HG02840 (cell line): ENCODE data around the gene NACC1.

Experiments used
- ATAC-seq: cut with Tn5 transposase; IDR thresholded peaks from one replicate; pipeline ENCODE4 v1.9.1; 2021; ENCODE audit warnings: mild to moderate bottlenecking, moderate library complexity, moderate number of reproducible peaks; ENCODE audit not compliant: unreplicated experiment, low FRiP score

Gene NACC1

DNA sequence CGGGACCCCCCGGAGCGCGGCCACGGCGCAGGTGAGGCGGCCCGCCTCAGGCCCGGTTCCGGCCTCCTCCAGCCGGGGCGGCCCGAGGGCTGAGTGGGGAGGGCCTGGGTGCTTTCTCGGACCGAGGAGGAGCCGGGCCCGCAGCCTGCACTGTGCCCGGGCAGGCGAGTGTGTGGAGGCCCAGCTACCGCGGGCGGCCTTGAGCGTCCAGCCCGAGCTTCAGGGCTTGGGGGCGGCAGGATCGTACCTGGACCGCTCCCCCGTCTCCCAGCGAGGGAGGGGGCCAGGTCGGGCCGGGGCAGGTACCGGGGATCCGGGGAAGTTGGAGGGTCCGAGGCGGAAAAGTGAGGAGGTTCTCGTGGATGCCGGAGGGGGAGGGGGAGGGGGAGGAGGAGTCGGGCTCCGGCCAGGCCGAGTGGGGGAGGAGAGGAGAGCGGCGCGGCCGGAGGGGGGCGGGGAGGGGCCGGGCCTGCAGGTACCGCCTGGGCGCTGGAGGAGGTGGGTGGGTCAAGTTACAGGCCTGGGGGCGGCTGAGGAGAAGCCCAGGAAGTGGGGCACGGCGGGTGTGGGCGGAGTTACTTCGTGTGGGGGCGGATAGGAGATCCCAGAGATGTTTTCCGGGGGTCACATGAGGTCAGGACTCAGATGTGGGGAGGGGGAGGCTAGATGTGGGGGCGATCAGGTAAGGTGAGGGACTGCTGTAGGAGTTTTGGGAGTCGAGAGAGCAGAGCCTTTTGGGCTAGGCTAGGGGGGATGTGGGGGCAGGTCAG, 545 bp downstream of the NACC1 start:
- ATAC-seq: no peak

DNA sequence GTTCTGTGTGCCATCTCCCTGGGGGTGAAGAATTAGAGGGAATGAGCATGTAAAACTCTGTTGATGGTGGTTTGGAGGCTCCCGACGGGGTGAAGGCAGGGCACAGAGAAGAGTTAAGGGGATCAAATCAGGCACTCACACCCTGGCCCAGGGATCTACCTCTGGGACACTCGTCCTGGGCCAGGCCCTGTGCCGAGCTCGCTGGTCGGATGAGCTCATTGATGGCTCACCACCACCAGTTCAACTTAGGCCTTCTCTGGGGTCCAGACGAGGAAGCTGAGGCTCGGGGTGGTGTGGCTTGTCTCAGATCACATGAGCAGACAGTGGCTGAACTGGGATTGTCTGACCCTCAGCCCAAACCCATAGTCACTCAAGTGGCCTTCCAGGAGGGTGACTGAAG, 1.6 kb downstream of the NACC1 start:
- ATAC-seq: no peak

DNA sequence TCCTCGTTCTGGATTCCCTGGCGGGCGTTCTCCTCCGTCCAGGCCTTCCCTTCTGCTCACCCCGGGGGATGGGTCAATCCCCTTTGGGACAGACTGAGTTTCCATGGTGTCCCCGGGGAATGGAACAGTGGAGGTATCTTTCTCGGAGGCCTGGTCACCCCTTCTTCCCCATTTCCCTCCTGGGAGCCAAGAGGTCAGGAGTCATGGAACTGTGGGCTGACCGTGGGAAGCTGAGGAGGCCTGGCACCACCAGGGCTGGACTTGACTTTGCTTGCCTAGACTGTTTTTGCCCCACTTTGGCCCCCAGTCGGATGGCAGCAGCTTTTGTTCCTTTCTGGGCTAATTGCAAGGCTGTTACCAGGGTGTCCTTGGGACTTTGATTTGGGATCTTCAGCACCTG, 2.0 kb downstream of the NACC1 start:
- no peak for ATAC-seq

DNA sequence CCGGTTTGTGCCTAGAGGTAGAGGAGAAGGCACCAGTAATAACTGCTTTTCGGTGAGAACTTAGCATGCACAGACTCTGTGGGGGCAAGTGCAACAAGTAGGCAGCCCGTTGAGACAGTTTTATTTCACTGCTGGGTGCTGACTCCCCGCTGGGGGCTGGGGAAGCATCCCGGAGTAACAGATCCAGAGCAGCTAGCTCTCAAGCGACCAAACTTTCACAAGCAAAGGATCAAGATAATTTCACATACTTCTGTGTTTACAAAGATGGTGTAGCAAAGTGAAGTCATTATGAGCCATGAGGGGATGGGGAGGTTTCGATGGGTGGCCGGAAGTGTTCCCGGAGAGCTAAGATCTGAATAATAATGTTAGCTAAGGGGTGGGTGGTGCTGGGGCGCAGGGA, 2.8 kb downstream of the NACC1 start:
- ATAC-seq: no peak

DNA sequence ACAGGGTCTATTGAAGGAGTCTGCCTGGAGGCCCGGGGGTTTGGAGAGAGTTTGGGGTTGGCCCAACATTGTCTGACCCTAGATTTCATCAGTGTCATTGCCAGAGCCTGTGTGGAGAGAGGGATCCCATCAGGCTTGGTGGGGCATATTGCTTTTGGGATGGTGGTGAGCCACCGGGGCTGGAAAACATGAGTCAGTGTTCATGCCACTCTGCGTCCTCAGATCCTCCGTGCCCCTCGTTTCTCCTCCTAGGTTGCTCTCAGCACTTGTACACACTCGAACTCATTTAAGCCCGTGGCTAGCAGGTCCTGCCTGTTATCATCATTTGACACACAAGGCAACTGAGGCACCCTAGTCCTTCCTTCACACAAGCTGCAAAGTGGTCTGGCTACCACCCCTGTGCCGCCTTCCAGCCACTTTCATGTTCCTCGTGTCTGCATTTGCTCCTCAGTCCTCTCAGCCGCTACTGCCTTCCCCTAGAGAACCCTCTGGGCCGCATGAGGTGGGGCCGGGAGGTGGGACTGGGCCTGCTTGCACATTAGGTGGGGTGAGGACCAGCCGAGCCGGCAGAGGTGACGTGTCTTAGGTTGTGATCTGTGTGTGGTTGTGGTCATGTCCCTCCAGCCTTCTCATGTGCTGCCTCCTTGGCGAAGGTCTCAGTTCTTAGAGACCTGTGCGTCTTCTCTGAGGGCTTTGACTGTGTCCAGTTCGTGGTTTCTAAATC, 3.6 kb downstream of the NACC1 start:
- no peak for ATAC-seq

DNA sequence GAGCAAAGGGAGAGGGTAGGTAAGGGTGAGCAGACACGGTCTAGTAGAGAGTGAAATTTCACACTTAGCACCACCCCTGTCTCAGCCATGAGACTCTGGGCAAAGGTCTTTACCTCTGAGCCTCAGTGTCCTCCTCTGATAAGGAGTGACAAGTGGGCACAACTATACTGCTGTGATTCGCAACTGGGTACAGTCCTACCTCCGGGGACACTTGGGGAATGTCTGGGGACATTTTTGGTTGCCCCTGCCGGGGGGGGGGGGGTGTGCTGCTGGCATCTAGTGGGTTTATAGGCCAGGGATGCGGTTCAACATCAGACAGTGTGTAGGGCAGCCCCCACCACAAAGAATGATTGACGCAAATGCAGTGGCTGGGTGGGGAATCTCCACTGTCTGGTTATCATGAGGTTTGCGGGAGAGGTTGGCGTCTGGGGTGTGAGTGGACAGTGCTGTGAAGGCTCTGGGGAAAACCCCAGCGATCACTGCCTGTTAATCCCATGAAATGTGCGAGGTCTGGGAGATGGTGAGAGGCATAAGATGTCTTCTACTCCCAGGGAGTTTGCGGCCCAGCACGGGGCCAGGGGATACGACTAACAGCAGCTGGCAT, 4.3 kb downstream of the NACC1 start:
- ATAC-seq: no peak

DNA sequence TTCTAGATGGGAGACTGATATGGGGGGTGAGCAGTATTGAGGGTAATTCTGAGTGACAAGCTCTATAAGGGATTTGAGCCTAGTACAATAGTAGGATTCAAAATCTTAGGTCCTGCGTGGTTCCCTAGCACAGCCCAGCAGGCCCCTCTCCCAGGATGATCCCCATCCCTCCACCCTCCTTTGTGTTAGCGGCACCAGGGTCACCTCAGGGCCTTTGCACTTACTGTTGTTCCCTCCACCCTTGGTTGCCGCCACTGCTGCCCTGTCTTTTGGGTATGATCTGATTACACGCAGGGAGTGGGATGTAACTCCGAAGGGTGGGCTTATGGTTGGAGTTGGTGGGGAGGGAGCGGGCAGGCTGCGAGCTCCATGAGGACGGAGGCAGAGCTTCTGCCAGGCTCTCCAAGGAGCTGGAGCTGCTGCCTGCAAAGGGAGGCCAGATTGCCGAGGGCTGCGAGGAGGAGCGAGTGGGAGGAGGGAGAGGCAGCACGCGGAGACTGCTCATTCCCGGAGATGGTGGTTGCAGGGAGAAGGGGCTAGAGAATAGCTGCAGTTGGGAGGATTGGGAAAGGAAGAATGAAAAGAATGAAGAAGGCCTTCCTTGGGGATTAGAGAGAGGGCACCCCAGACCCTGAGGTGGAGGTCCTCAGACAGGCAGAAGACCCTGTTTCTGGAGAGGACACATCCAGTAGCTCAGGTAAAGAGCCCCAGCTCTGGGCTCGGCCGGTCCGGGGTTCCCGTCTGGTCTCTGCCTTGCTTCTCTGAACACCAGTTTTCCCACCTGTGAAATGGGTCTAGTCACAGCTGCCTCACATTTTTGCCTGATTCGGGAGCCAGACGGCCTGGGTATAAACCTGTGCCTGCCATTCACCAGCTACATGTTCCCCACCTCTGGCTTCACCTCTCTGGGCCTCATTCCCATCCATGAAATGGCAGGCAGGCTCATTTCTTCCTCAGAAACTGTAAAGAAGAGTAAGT, 5.2 kb downstream of the NACC1 start:
- no peak for ATAC-seq

DNA sequence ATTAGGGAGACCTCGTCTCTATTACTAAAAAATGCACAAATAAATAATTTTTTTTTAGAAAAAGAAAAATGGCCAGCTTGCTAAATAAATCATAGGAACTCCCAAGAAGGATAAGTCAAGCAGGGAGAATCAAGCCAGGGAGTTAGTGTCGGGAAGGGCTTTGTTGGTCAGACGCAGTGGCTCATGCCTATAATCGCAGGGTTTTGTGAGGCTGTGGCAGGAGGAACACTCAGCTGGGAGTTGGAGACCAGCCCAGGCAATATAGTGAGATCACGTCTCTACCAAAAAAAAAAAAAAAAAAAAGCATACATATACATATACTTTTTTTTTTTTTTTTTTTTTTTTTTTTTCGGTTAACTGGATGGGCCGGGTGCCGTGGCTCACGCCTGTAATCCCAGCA, 9.0 kb downstream of the NACC1 start:
- no peak for ATAC-seq

DNA sequence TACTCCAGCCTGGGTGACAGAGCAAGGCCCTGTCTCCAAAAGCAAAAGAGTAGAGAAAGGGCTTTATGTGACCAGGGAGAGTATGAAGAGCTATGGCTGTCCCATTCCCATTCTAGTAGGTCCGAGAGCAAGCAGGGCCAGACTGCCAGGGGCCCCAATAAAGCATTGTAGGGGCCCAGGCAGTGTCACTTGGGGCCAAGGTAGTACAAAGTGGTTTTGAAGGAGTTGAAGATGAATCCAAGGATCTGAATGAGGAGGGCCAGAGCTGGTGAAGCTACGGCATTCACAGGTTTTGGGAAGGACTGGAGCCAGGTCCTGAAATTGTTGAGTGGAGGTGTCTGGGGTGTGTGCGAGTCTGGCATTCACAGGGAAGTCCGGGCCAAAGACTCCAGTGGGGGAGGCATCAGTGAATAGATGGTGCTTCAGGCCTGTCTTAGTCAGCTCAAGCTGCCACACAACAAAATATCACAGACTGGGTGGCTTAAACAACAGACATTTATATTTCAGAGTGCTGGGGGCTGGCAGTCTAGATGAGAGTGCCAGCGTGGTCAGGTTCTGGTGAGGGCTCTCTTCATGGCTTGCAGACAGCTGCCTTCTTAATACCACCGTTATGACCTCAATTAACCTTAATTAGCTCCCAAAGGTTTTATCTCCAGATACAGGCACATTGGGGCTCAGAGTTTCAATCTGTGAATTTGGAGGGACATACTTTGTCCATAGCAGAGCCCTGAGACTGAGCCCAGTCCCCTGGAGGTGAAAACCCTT, 9.9 kb downstream of the NACC1 start:
- ATAC-seq: no peak

DNA sequence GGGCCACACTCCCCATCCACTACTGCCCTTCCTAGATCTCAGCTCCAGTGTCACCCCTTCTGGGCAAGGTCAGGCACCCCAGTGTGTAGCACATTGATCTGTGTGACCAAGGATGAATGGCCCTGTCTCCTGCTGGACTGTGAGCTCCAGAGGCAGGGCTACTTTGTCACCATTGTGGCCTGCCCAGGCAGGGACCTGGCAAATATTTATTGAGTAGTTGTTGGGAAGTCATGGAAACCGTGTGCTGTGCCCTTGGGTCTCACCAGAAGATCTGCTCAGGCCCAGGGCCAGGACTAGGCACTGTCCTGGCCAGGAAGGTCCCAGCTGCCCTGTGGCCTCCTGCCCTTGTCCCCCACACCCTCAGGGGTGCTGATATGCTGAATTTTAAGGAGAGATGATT, 10.5 kb downstream of the NACC1 start:
- ATAC-seq: no peak

DNA sequence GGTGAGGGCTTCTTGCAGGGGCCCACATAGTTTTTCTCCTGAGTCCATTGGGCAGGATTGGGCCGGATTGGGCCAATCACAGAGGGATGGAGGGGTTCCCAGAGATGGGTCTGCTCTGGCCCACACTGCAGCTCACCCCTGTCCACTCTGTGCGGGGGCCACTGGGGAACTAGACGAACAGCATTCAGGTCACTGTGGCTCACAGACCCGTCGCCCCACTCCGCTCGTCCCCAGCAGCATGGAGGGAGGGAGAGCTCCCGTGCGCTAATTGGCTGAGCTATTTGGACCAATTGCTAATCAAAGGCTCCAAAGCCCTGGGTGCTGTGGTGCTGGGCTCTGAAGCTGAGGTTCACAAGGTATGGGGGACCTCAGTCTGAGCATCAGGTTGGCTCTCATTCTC, 11.3 kb downstream of the NACC1 start:
- ATAC-seq: no peak

DNA sequence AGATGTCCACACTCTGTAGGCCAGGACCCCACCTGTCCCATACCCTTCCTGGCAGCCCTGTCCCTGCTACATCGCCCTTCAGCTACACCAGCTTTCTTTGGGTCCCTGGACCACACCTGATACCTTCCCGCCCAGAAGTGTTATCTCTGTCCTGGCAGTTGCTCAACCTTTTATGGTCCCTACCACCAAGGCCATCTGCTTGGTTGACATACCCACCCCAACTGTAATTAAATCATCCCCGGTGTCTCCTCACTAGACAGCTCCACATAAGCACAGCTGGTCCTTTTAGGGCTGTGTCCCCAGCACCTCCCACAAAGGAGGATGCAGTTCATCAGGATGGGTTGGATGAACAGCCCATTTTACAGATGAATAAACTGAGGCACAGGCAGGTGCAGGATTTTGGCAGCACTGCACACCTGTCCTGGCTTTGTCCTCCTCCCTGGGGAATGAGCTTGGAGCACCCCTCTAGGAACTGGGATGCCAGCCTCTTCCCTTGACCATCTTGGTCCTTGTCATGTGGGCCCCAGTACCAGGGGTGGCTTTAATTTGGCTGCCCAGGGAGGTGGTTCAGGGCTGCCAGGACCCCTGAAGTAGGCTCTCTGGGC, 12.9 kb downstream of the NACC1 start:
- ATAC-seq: no peak

DNA sequence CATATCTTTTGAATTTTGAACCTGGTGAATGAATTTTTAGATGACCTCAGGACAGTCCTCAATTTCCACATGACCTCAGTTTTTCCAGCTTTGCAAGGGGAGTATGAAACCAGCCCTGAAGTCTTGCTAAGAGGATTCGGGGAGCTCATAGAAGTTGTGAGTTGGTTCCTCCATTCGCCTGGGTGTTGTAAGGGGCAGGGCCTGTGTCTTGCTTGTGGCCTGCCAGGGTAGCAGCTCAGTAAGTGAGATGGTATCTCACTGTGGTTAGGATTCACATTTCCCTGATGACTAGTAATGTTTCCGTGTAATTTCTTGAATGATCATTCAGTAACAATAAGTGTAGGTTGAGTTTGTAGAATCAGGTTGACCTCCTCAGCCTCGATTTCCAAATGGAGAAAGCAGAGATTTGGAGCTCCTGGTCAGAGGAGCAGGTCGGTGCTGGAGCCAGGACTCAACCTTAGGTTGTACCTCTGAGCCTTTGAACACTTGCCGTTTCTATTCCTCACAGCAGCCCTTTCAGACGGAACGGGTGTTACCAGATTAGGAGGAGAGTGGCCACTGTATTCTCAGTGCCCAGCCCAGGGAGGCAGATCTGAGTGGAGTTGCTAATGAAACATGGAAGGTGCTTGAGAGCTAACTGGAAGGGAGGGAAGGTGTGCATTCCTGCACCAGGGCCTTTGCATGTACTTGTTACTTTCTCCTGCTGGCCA, 14.6 kb downstream of the NACC1 start:
- no peak for ATAC-seq

DNA sequence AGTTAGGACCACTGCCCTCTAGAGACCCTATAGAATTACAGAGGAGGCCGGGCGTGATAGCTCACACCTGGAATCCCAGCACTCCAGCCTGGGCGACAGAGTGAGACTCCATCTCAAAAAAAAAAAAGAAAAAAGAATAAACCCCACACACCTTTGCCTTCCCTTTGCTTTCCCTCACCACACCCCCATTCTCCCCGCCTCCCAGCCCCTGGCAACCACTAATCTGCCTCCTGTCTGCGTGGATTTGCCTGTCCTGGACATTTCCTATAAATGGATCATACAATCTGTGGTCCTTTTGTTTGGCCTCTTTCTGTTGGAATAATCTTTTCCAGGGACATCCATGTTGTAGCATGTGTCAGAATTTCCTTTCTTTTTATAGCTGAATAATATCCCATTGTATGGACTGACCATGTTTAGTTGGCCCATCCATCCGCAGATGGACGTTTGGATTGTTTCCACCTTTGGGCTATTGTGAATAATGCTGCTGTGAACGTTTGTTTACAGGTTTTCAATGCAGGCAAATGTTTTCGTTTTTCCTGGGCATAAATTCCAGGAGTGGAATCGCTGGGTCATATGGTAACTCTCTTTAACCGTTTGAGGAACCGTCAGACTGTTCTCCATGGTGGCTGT, 15.3 kb downstream of the NACC1 start:
- ATAC-seq: no peak

DNA sequence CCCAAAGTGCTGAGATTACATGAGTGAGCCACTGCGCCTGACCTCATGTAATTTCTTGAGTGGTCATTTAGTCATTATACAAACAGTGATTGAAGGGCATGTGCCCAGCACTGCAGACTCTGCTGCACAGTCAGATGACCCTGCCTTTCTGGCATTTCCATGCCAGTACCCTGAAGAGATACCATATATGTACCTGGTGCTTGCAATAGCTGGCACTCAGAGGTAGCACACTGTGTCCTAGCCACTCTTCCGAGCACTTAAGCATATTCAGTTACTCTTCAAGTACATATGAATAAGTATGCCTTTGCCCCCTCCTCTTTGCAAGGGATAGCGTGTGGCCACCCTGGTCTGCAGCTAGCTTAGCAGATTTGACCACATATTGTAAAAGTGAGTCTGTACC, 16.6 kb downstream of the NACC1 start:
- ATAC-seq: no peak

DNA sequence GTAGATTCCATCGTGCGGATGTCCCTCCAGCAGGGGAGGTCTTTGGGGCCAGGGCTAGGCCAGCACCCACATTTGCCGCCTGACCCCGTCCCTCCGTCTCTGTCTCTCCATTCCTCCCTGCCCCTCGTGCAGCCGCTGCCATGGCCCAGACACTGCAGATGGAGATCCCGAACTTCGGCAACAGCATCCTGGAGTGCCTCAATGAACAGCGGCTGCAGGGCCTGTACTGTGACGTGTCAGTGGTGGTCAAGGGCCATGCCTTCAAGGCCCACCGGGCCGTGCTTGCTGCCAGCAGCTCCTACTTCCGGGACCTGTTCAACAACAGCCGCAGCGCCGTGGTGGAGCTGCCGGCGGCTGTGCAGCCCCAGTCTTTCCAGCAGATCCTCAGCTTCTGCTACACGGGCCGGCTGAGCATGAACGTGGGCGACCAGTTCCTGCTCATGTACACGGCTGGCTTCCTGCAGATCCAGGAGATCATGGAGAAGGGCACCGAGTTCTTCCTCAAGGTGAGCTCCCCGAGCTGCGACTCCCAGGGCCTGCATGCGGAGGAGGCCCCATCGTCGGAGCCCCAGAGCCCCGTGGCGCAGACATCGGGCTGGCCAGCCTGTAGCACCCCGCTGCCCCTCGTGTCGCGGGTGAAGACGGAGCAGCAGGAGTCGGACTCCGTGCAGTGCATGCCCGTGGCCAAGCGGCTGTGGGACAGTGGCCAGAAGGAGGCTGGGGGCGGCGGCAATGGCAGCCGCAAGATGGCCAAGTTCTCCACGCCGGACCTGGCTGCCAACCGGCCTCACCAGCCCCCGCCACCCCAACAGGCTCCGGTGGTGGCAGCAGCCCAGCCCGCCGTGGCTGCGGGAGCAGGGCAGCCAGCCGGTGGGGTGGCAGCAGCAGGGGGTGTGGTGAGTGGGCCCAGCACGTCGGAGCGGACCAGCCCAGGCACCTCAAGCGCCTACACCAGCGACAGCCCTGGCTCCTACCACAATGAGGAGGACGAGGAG, 17.3 kb downstream of the NACC1 start:
- no peak for ATAC-seq

DNA sequence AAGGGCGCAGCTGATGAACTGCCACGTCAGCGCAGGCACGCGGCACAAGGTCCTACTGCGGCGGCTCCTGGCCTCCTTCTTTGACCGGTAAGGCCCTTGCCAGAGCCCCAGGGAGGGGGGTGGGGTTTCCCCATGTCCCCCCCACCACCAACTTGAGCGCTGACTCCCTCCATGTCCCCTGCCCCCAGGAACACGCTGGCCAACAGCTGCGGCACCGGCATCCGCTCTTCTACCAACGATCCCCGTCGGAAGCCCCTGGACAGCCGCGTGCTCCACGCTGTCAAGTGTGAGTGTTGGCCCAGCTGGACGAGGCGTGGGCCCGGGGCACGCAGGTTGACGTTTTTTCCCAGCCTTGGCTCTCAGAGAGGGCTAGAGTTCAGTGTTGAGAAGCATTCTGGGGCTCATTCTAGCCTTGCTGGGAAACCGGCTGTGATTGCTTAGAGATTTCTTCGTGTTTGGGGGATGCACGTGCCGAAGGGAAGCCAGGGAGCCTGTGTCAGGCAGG, 19.3 kb downstream of the NACC1 start:
- ATAC-seq: no peak
